ENCODE data around the gene FLT1.

FLT1 gene

DNA sequence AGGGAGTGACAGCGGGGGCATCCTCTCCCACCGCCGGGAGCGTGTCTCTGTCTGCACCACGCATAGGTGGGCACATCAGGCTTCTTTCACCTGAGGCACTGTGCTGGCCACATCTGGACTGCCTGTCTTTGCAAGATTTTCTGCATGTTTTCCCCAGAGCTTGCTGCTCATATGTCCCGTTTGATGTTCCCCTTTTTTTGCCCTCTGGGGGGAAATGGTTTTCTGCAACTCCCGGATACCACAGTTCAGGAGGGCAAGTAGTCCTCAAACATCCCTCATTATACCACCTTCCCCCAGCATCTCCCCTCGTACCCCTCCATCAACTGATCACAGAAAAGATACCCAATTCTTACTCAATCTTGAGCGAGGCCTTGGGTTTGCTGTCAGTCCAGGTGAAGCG, 188.6 kb downstream of the FLT1 start:
- no peak for DNase-seq

DNA sequence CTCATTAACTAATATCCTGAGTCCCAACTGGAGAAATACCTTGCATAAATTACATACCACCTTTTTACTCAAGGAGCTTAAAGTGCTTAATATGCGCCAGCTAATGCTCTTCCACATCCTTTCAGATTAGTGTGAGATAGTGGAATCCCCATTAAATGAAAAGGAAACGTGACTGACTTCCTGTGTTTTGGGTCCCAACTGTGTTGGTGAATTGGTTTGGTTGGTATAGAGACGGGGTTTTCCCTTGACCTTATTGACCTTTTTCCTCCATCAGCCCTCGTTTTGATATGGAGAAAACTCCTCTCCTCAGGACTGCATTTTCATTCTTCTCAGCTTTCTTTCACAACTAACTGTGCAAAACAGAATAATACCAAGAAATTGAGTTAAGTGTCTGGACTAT, 193.1 kb downstream of the FLT1 start:
- no peak for DNase-seq

DNA sequence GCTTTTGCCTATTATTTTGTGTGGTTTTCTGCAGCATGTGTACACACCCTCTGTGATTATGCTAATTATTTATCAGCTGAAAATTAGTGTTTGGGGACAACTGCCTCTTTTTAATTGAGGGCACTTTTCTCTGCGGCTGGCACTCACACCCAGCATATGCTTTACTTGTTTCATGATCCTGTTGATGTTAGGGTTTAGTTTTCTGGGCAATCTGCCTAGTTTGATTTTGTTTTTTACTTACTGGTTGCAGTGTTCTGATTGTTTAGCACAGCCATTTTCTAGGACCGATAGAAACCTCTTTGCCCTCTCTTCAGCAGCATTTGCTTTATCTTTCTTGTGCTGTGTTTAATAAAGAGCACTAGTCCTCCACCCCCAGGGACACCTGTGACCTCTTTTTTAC, 195.0 kb downstream of the FLT1 start:
- DNase-seq = no peak

DNA sequence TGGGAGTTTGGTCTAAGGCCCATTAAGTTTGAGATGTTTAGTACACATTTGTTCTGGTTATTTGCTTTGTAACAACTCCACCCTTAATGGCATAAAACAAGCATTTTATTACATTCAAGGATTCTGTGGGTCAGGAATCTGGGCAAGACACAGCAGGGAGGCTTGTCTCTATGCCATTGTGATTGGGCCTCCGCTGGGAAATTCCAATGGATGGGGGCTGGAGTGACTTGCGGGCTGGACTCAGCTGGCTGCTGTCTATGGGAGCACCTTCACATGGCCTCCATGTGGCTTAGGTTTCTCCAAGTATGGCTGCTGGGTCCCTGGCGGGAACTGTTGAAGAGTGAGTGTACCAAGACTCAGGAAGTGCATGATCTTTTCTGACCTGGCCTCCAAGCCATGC, 197.6 kb downstream of the FLT1 start:
- no peak for DNase-seq

DNA sequence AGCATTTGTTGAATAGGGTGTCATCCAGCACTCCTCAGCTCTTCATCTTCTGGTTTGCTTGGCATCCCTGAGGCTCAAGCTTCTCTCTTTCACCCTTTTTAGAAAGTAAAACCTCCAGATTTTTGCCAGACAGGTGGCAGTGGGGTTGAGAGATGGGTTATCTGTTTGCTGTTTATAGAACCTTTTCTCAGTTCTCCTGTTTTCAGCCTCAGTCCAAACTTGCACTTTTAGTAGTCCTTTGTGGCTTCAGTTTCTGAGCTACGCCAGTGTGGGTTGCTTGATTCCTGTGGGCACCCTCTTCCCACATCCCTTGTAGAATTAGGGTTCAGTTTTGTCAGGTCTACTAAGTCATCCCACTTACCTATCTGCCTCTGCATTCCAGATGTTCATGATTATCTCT, 208.7 kb downstream of the FLT1 start:
- no peak for DNase-seq

DNA sequence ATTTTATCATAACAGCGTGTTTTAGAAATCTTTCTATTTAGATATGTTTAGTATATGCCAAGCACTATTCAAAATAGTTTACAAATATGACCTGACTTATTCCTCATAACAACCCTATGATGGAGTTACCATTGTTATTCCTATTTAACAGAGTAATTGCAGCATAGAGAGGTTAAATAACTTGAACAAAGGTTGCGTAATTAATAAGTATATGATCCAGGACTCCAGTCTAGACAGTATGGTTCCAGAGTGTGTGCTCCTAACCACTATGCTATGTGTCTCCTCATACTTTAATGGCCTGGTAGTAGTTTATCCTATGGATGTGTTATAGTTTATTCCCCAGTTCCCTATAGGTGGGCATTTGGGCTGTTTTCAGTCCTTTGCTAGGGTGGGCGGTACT, 211.3 kb downstream of the FLT1 start:
- no peak for DNase-seq

DNA sequence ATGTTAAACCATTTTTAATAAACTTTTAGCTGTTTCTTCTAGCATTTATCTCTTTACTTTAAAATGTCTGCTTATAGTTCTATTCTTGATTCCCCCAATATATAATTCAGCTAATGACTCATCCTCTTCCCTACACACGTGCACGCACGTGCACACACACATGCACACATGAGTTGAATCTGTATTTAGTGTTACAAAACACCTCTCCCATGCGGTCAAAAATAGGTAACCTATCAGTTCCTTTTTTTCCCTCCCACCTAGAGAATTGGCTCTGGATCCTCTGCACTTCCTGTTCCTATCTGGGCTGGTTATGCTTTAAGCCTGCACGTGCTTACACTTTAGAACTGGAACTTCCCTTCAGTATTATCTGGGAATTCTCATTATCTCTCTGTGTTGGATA, 212.5 kb downstream of the FLT1 start:
- no peak for DNase-seq

DNA sequence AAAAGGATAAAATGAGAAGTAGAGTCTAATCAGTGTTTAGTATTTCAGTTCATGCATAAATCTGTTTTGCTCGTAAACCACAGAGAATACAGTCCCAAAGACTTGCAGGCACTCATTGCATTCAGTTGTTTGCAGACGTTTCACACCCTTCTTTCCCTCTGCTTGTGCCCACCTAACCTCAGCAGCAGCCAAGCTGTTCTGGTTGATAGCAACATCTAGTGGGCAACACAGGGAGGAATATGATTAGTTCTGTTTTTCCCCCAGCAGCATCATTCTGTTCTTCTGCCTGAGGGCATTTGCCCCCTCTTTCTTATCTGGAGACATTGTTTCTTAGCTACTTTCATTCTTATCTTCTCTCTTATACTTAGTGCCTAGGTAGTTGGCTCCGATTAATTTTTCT, 221.0 kb downstream of the FLT1 start:
- DNase-seq = no peak

DNA sequence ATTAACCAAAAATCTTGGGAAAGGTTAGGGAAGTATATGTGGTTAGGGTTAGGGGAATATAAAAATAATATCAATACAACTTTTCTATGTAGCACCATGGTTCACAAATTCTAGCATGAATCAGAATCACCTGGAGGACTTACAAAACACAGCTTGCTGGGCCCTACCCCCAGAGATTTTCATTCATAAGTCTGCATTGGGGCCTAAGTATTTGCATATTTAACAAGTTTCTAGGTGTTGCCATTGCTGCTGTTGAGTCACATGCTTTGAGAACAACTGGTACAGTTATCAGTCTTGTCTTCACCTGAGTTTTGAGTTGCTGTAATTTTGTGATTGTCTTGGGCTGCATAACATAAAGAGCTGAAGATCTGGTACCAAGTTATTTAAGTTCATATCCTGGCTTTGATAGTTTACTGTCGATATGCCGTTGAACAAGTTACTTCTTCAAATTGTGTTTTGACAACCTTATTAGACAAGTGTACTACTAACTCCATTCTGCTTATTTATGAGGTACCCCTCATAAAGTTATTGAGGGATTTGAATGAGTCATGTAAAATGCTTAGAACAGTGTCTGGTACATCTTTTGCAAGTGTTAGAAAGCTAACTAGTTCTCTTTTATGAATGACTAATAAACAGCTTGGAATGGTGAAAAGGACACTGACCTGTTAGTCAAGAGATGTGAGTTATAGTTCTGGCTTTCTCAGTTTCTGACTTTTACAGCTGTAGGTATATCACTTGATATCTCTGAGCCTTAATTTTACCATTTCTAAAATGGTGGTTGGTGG, 223.7 kb downstream of the FLT1 start:
- no peak for DNase-seq

DNA sequence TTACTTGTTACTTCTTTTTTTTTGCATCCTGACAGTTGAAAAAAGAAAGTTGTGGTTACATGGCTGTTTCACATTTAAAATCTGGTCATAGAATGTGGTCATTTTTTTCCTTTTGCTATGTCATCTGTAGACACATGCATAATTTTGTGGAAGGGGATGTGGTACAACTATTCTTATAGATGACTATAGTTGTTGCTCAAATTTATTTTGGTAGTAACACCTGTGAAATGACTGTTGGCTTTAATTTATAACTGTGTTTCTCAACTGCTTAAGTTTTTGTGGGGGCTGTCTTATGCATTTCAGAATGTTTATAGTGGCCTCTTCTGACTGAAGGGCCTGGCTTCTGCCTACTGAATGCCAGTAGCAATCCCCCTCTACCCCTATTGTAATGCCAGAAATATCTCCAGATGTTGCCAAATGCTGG, 226.1 kb downstream of the FLT1 start:
- no peak for DNase-seq

DNA sequence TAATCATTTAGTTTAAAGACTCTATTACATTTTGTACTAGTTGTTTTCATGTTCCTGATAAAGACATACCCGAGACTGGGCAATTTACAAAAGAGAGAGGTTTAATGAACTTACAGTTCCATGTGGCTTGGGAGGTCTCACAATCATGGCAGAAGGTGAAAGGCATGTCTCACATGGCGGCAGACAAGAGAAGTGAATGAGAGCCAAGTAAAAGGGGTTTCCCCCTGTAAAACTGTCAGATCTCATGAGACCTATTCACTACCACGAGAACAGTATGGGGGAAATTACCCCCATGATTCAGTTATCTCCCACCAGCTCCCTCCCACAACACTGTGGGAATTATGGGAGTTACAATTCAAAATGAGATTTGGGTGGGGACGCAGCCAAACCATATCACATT, 227.4 kb downstream of the FLT1 start:
- DNase-seq = no peak

DNA sequence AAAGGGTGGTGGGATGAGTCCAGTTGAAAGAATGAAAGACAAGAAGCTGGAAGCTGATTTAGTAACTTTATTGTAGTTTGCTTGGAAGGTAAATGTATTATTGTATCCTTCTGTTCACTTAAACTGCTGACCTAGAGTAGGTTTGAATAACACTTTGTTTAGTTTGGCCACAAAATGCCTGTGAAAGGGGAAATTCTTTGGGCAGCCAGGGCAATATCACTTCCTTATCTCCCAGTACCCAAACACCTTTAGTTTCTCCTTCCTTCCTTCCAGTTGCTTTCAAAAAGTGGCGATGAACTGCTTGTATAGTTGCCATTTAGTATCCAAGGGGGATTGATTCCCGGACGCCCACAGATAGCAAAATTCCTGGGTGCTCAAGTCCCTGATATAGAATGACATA, 236.5 kb downstream of the FLT1 start:
- no peak for DNase-seq

DNA sequence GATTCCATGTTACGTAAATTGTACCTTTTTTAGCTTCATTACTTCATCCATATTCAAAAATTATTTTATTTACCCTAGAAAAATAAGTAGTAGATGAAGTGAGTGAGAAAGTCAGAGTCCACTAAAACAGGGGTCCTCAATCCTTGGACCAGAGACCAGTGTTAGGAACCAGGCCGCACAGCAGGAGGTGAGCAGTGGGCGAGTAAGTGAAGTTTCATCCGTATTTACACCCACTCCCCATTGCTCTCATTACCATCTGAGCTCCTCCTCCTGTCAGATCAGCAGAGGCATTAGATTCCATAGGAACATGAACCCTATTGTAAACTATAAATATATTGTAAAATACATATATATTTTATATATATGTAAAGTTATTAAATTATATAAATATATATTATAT, 237.6 kb downstream of the FLT1 start:
- no peak for DNase-seq

DNA sequence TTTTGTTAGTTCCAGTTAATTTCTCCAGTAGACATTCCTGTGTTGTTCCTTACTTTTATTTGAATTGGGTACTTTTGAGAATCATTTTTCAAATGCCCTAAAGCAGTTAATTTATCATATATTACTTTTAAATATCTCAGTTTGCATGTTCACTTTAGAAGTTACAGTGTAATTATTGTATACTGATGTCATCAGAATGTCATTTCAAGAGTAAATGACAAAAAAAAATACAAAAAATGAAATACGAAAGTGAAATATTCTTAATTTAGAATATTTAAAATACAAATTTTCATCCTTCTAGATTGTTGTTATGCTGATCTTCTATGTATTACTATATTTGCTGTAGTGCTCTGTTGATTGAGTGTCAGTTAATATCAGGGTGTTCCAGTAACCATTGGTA, 242.4 kb downstream of the FLT1 start:
- DNase-seq = no peak

DNA sequence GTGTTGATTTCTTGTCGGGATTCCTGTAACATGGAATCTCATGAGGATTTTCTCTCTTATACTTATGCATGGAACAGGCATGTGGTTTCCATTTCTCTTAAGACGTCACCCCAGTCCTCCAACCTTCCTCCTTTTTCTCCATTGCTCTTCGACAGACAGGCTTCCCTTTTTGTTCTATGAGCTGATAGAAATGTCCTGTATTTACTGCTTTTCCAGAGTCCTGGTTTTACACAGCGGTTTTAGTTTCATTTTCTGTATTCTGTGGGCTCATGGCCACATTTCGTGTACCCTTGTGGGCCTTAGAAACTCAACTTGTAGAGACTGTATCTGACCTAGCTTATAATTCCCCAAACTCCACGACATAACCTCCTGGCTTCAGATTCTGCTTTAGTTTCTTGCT, 243.5 kb downstream of the FLT1 start:
- DNase-seq = no peak

DNA sequence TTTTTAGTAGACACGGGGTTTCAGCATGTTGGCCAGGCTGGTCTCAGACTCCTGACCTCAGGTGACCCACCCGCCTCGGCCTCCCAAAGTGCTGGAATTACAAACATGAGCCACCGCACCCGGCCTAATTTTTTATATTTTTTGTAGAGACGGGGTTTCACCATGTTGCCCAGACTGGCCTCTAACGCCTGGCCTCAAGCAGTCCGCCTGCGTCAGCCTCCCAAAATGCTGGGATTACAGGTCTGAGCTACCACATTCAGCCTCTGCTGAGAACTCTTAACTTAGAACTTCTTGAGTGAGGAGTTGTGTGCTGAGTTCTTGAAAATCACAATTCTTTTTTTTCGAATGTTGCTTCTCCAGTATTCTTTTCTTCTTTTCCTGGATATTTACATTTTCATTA, 244.4 kb downstream of the FLT1 start:
- no peak for DNase-seq
